Ectodermal cell (in vitro differentiated cells): ENCODE results near the gene PIH1D1.

Experiments used
- H3K27ac ChIP-seq: 2 replicates; pipeline ENCODE4 v1.7.0; 2013; ENCODE audit warnings: mild to moderate bottlenecking, low read depth, low read length; ENCODE audit not compliant: insufficient read depth, poor library complexity, severe bottlenecking
- H3K27me3 ChIP-seq: 2 replicates; pipeline ENCODE4 v1.7.0; 2013; ENCODE audit warnings: mild to moderate bottlenecking, low read length; ENCODE audit not compliant: insufficient read depth, control insufficient read depth, poor library complexity, severe bottlenecking
- H3K36me3 ChIP-seq: one replicate; pipeline ENCODE4 v1.7.0; 2013; ENCODE audit warnings: low read length; ENCODE audit not compliant: control insufficient read depth, insufficient read depth
- H3K4me1 ChIP-seq: one replicate; pipeline ENCODE4 v1.7.0; 2013; ENCODE audit warnings: low read length; ENCODE audit not compliant: control insufficient read depth, insufficient read depth
- H3K4me3 ChIP-seq: 2 replicates; pipeline ENCODE4 v1.7.0; 2013; ENCODE audit warnings: low read depth, low read length, control low read depth; ENCODE audit not compliant: insufficient read depth
- H3K9me3 ChIP-seq: 2 replicates; pipeline ENCODE4 v1.7.0; 2013; ENCODE audit warnings: mild to moderate bottlenecking, low read length, moderate library complexity; ENCODE audit not compliant: control insufficient read depth
- WGBS, 2 experiments: methylation state at CpG; one replicate each; pipeline ENCODE4 v1.1.7; 2013; ENCODE audit warnings: missing lambda C conversion rate in 2 of 2; 5-methylcytosine and 5-hydroxymethylcytosine counted together

The PIH1D1 gene

GRCh38 chr19:49421039-49421877 lies 30.4 kb downstream of the PIH1D1 start:
- no peaks in the 10 kb centered on the region for H3K36me3 ChIP-seq
- no peak overlapping the region for H3K27ac ChIP-seq
- peaks cover 29% of the 10 kb centered on the region for H3K4me1 ChIP-seq
- WGBS, 2 experiments = 14 to 15% methylated on average over 48 of the region's 48 CpGs
- no peaks in the 10 kb centered on the region for H3K9me3 ChIP-seq
- peaks cover 64% of the 10 kb centered on the region for H3K27me3 ChIP-seq
- no peak overlapping the region for H3K4me3 ChIP-seq

- Histone ChIP-seq H3K4me1 (peaks cover 28% of the 10 kb centered on the region), H3K27ac (no peak overlapping the region), H3K4me3 (no peak overlapping the region), H3K27me3 (peaks cover 53% of the 10 kb centered on the region), H3K9me3 (no peaks in the 10 kb centered on the region), H3K36me3 (no peaks in the 10 kb centered on the region)
- WGBS, 2 experiments = 70 to 77% methylated on average over 2 of the region's 2 CpGs
Observed at GRCh38 chr19:49420227-49420626, 31.4 kb downstream of the PIH1D1 start.

- Histone ChIP-seq H3K36me3 (no peaks in the 10 kb centered on the region), H3K27me3 (peaks cover 43% of the 10 kb centered on the region)
- WGBS, 2 experiments = 81 to 88% methylated on average over 2 of the region's 2 CpGs
Observed at GRCh38 chr19:49419173-49419572, 32.4 kb downstream of the PIH1D1 start.

GRCh38 chr19:49418511-49418910 lies 33.1 kb downstream of the PIH1D1 start:
- WGBS, 2 experiments = 89 to 93% methylated on average over 5 of the region's 5 CpGs

More at GRCh38 chr19:49419173-49419572, 32.4 kb downstream of the PIH1D1 start:
- no peaks in the 10 kb centered on the region for H3K9me3 ChIP-seq
- H3K4me1 ChIP-seq = peaks cover 31% of the 10 kb centered on the region
- no peak overlapping the region for H3K4me3 ChIP-seq
- no peak overlapping the region for H3K27ac ChIP-seq

GRCh38 chr19:49417088-49417487 lies 34.5 kb downstream of the PIH1D1 start:
- no peak overlapping the region for H3K4me3 ChIP-seq
- peaks cover 22% of the 10 kb centered on the region for H3K27me3 ChIP-seq
- WGBS, 2 experiments = 53 to 54% methylated on average over 7 of the region's 7 CpGs
- H3K27ac ChIP-seq = no peak overlapping the region
- peaks cover 20% of the 10 kb centered on the region for H3K4me1 ChIP-seq
- no peaks in the 10 kb centered on the region for H3K36me3 ChIP-seq
- no peaks in the 10 kb centered on the region for H3K9me3 ChIP-seq

More at GRCh38 chr19:49418511-49418910, 33.1 kb downstream of the PIH1D1 start:
- Histone ChIP-seq H3K4me3 (no peak overlapping the region), H3K4me1 (peaks cover 26% of the 10 kb centered on the region), H3K9me3 (no peaks in the 10 kb centered on the region), H3K27me3 (peaks cover 36% of the 10 kb centered on the region), H3K36me3 (no peaks in the 10 kb centered on the region), H3K27ac (no peak overlapping the region)

- Histone ChIP-seq H3K27me3 (peaks cover 9% of the 10 kb centered on the region), H3K4me1 (peaks cover 20% of the 10 kb centered on the region)
- 88 to 92% methylated on average over 2 of the region's 2 CpGs for WGBS, 2 experiments
Observed at GRCh38 chr19:49415810-49416200, 35.8 kb downstream of the PIH1D1 start.

GRCh38 chr19:49415102-49415809 lies 36.4 kb downstream of the PIH1D1 start:
- no peaks in the 10 kb centered on the region for H3K9me3 ChIP-seq
- H3K36me3 ChIP-seq = no peaks in the 10 kb centered on the region
- H3K27me3 ChIP-seq = peaks cover 4% of the 10 kb centered on the region
- H3K4me1 ChIP-seq = peaks cover 20% of the 10 kb centered on the region
- H3K27ac ChIP-seq = no peak overlapping the region
- WGBS, 2 experiments = 75 to 77% methylated on average over 15 of the region's 15 CpGs
- H3K4me3 ChIP-seq = no peak overlapping the region

More at GRCh38 chr19:49415810-49416200, 35.8 kb downstream of the PIH1D1 start:
- no peaks in the 10 kb centered on the region for H3K36me3 ChIP-seq
- H3K9me3 ChIP-seq = no peaks in the 10 kb centered on the region
- H3K4me3 ChIP-seq = no peak overlapping the region
- H3K27ac ChIP-seq = no peak overlapping the region

GRCh38 chr19:49414256-49414655 lies 37.4 kb downstream of the PIH1D1 start:
- Histone ChIP-seq H3K4me1 (peaks cover 20% of the 10 kb centered on the region), H3K36me3 (no peaks in the 10 kb centered on the region), H3K27me3 (peaks cover 4% of the 10 kb centered on the region), H3K4me3 (no peak overlapping the region), H3K27ac (no peak overlapping the region), H3K9me3 (no peaks in the 10 kb centered on the region)
- 89 to 96% methylated on average over 3 of the region's 3 CpGs for WGBS, 2 experiments

- no peaks in the 10 kb centered on the region for H3K9me3 ChIP-seq
- H3K4me1 ChIP-seq = peaks cover 23% of the 10 kb centered on the region
- H3K27ac ChIP-seq = no peak overlapping the region
- H3K27me3 ChIP-seq = no peaks in the 10 kb centered on the region
- H3K36me3 ChIP-seq = no peaks in the 10 kb centered on the region
- 78 to 80% methylated on average over 9 of the region's 9 CpGs for WGBS, 2 experiments
- H3K4me3 ChIP-seq = no peak overlapping the region
Observed at GRCh38 chr19:49413348-49413747, 38.3 kb downstream of the PIH1D1 start.

- H3K4me3 ChIP-seq = no peak overlapping the region
- H3K4me1 ChIP-seq = peaks cover 19% of the 10 kb centered on the region
- no peaks in the 10 kb centered on the region for H3K36me3 ChIP-seq
- no peak overlapping the region for H3K27ac ChIP-seq
- H3K27me3 ChIP-seq = no peaks in the 10 kb centered on the region
- WGBS, 2 experiments = 90 to 92% methylated on average over 3 of the region's 3 CpGs
- no peaks in the 10 kb centered on the region for H3K9me3 ChIP-seq
Observed at GRCh38 chr19:49411681-49412326, 39.8 kb downstream of the PIH1D1 start.
